DMS 273 treated with DMSO at 0.1 percent for 48 hours (cell line): ENCODE measurements around the gene KCTD15.

Source experiments
- DNase-seq: peaks from one replicate; lab custom pipeline; 2025; lab: John Stamatoyannopoulos, UW

The KCTD15 gene

GRCh38 chr19:33797802-33798671 is 1.4 kb downstream of the KCTD15 start:
- DNase-seq, result no peak

- DNase-seq, result no peak
Measured at GRCh38 chr19:33798681-33799111, 2.0 kb downstream of the KCTD15 start.

- DNase-seq, result no peak
Measured at GRCh38 chr19:33799476-33799875, 2.8 kb downstream of the KCTD15 start.

GRCh38 chr19:33800012-33800680 is 3.5 kb downstream of the KCTD15 start:
- no peak for DNase-seq

- no peak for DNase-seq
Measured at GRCh38 chr19:33801411-33801810, 4.7 kb downstream of the KCTD15 start.

GRCh38 chr19:33802001-33802400 is 5.3 kb downstream of the KCTD15 start:
- no peak for DNase-seq

GRCh38 chr19:33802801-33803200 is 6.1 kb downstream of the KCTD15 start:
- DNase-seq, result no peak

- no peak for DNase-seq
Measured at GRCh38 chr19:33803383-33803782, 6.7 kb downstream of the KCTD15 start.

- DNase-seq, result no peak
Measured at GRCh38 chr19:33804021-33804799, 7.5 kb downstream of the KCTD15 start.

- DNase-seq, result no peak
Measured at GRCh38 chr19:33805313-33805712, 8.6 kb downstream of the KCTD15 start.

- DNase-seq, result no peak
Measured at GRCh38 chr19:33805840-33806433, 9.3 kb downstream of the KCTD15 start.

GRCh38 chr19:33806434-33806881 is 9.8 kb downstream of the KCTD15 start:
- DNase-seq, result no peak

GRCh38 chr19:33808399-33808798 is 11.7 kb downstream of the KCTD15 start:
- no peak for DNase-seq

- DNase-seq, result no peak
Measured at GRCh38 chr19:33809960-33810359, 13.3 kb downstream of the KCTD15 start.

GRCh38 chr19:33810821-33811220 is 14.2 kb downstream of the KCTD15 start:
- DNase-seq, result no peak

GRCh38 chr19:33811246-33811645 is 14.6 kb downstream of the KCTD15 start:
- no peak for DNase-seq

GRCh38 chr19:33811736-33812387 is 15.2 kb downstream of the KCTD15 start:
- no peak for DNase-seq

- DNase-seq, result no peak
Measured at GRCh38 chr19:33812388-33813330, 16.0 kb downstream of the KCTD15 start.

GRCh38 chr19:33813391-33814101 is 16.9 kb downstream of the KCTD15 start:
- DNase-seq, result no peak
